Lower leg skin (tissue), 4 donors: ENCODE measurements around the gene VSTM2B. TPM values are rescaled to one million over a fixed set of nuclear protein-coding genes. Genes with fewer than 3 reads are reported as not detected.

ENCODE experiments used
- DNase-seq, 2 donors: peaks; one replicate each; pipeline ENCODE4 v3.0.0-alpha.2; 2019; ENCODE audit warnings: low spot score in 2 of 2
- H3K4me3 ChIP-seq: fragments of 200-600 bp; sonication (generic); 2 replicates; pipeline ENCODE4 v1.5.1; 2017; ENCODE audit warnings: mild to moderate bottlenecking, low read depth; ENCODE audit not compliant: poor library complexity, severe bottlenecking
- CTCF ChIP-seq, 3 donors: fragments of 450-650 bp; IDR thresholded peaks; one replicate each; pipeline ENCODE4 v1.5.1; 2016; ENCODE audit warnings: antibody characterized with exemption in 3 of 3, mild to moderate bottlenecking in 3 of 3, moderate library complexity in 2 of 3
- POLR2A ChIP-seq, 2 donors: fragments of 450-650 bp; IDR thresholded peaks; one replicate each; pipeline ENCODE4 v1.6.1; 2016 to 2017; ENCODE audit warnings: antibody characterized with exemption in 2 of 2, mild to moderate bottlenecking in 1 of 2, moderate library complexity in 1 of 2
- WGBS, 2 donors: methylation state at CpG; one replicate each; pipeline ENCODE4 v1.1.5; 2018; 5-methylcytosine and 5-hydroxymethylcytosine counted together
- intact Hi-C: fragments of 100-400 bp; cut with DNase I; formaldehyde crosslinking; loops from one replicate; pipeline ENCODE4 v1.15.0; 2023; ENCODE audit warnings: low total_unique reads
- total RNA-seq, 4 donors: library from RNA; depleted of rRNA; stranded (reverse); fragments of >200 nt; gene quantifications; one replicate each; pipeline ENCODE4 v1.1.0, GENCODE V29; 2016

Gene VSTM2B
- total RNA-seq, 4 donors from 2014 or later, result not detected

- intact Hi-C loops, result no loop called here
- peak in 1 of 2 donors; percentile 17 for DNase-seq
- no peak for TF ChIP-seq POLR2A (IDR thresholded peaks at IDR 0.05)
- TF ChIP-seq CTCF (IDR thresholded peaks at IDR 0.05), result no peak
- WGBS, 2 donors, result 1% methylated on average over 51 of the region's 57 CpGs
- H3K4me3 ChIP-seq, result no peak overlapping the region
Observed at GRCh38 chr19:29528350-29528945, 2.7 kb downstream of the VSTM2B start.

GRCh38 chr19:29528946-29529645, 3.3 kb downstream of the VSTM2B start:
- TF ChIP-seq POLR2A (IDR thresholded peaks at IDR 0.05), result no peak
- TF ChIP-seq CTCF (IDR thresholded peaks at IDR 0.05), result no peak
- H3K4me3 ChIP-seq, result no peak overlapping the region
- no peak for DNase-seq
- 2 to 3% methylated on average over 31 to 37 of the region's 39 CpGs for WGBS, 2 donors
- intact Hi-C loops, result no loop called here

- no peak for DNase-seq
- intact Hi-C loops, result no loop called here
- 11 to 14% methylated on average over 19 to 45 of the region's 100 CpGs for WGBS, 2 donors
- TF ChIP-seq POLR2A (IDR thresholded peaks at IDR 0.05) (no peak), CTCF (IDR thresholded peaks at IDR 0.05) (no peak)
- H3K4me3 ChIP-seq, result no peak overlapping the region
Observed at GRCh38 chr19:29529646-29530539, 4.1 kb downstream of the VSTM2B start.

GRCh38 chr19:29530540-29531457, 5.0 kb downstream of the VSTM2B start:
- TF ChIP-seq CTCF (IDR thresholded peaks at IDR 0.05) (no peak), POLR2A (IDR thresholded peaks at IDR 0.05) (no peak)
- no peak overlapping the region for H3K4me3 ChIP-seq
- WGBS, 2 donors, result 23 to 24% methylated on average over 13 to 15 of the region's 15 CpGs
- no peak for DNase-seq
- intact Hi-C loops, result no loop called here

- intact Hi-C loops, result no loop called here
- TF ChIP-seq POLR2A (IDR thresholded peaks at IDR 0.05) (no peak), CTCF (IDR thresholded peaks at IDR 0.05) (no peak)
- H3K4me3 ChIP-seq, result no peak overlapping the region
- 67 to 88% methylated on average over 7 of the region's 7 CpGs for WGBS, 2 donors
- no peak for DNase-seq
Observed at GRCh38 chr19:29531458-29532025, 5.7 kb downstream of the VSTM2B start.
